Colonic mucosa (tissue), 4 donors: ENCODE measurements around the gene IGFALS. TPM values are rescaled to one million over a fixed set of nuclear protein-coding genes. Genes with fewer than 3 reads are reported as not detected.

Experiments used
- DNase-seq: peaks from one replicate; pipeline ENCODE4 v3.0.0-alpha.2; 2020
- H3K27ac ChIP-seq: fragments of 200-600 bp; one replicate; pipeline ENCODE4 v1.8.0; 2021
- H3K27me3 ChIP-seq: fragments of 200-600 bp; one replicate; pipeline ENCODE4 v1.8.0; 2021
- H3K36me3 ChIP-seq: fragments of 200-600 bp; one replicate; pipeline ENCODE4 v1.8.0; 2021
- H3K4me1 ChIP-seq: fragments of 200-600 bp; one replicate; pipeline ENCODE4 v1.8.0; 2021; ENCODE audit warnings: mild to moderate bottlenecking
- H3K4me3 ChIP-seq: fragments of 200-600 bp; one replicate; pipeline ENCODE4 v1.8.0; 2021
- H3K9ac ChIP-seq, 2 donors: one replicate each; pipeline ENCODE4 v1.7.0; 2013; ENCODE audit warnings: control low read depth in 2 of 2, low read depth in 2 of 2, low read length in 2 of 2
- H3K9me3 ChIP-seq: fragments of 200-600 bp; one replicate; pipeline ENCODE4 v1.8.0; 2021
- intact Hi-C: fragments of 100-400 bp; cut with DNase I; formaldehyde crosslinking; loops from one replicate; pipeline ENCODE4 v1.14.1; 2022
- total RNA-seq, 2 donors: library from RNA; stranded (reverse); fragmentation: NEBNext Ultra II Directional in 1 of 2; extraction: Animal tissue kit (Norgen Biotek cat#: 25700) in 1 of 2; gene quantifications; one replicate each; pipeline ENCODE4 v1.2.1, GENCODE V29; 2021
- TF ChIP-seq, protein P1 (sequence below): fragments of 200-600 bp; IDR thresholded peaks from one replicate; pipeline ENCODE4 v1.8.0; 2022; ENCODE audit warnings: antibody characterized with exemption, mild to moderate bottlenecking
- donor health status: healthy.
- donor health status: DM: no; HTN: no; CAD: no.
- donor health status: DM: no; HTN: no; CAD: no.

IGFALS gene
- total RNA-seq, result 1 to 10 TPM; 5.7 to 7.0 TPM

DNA sequence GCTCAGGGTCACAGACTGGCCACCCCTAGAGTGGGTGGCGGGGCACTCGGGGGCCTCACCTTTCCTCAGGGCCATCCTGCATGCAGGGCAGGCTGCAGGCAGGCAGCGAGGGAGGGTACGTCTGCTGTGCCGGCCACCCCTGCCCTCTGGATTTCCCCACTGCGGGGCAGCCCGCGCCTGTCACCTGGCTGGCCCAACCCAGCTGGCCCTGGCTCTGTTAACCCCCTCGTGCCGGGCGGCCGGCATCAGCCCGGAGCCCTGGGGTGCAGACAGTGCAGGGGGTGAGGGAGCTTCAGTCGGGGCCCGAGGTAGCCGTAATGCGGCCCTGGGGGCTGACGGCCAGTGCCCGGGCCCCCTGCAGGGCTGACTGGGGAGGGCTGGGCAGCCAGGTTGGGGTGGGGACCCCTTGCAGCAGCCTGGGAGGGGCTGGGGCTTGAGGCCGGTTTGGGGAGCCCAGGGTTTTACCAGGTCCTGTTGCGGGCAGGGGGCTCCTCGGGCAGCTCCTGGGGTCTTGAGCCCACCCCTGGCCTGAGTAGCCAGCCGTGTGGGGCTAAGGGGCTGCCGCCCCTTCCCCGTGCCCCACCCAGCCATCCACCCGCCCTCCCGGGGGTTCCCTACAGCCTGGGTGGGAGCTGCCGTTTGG, at the start of gene IGFALS:
IGFALS (minus strand) TSS at position 128 of the 643 bp plus-strand sequence; CDS start at position 75, 53 bp downstream.
- Histone ChIP-seq H3K4me3 (peak within 1 kb of the TSS; percentile 7), H3K9me3 (no peaks in the 10 kb centered on the region), H3K27me3 (no peaks in the 10 kb centered on the region), H3K27ac (no peak within 1 kb of the TSS), H3K36me3 (no peaks in the 10 kb centered on the region), H3K4me1 (no peaks in the 10 kb centered on the region), H3K9ac (no peak within 1 kb of the TSS)
- DNase-seq, result peak; percentile 21
- intact Hi-C loops, result no loop called here
- TF ChIP-seq, protein P1, sequence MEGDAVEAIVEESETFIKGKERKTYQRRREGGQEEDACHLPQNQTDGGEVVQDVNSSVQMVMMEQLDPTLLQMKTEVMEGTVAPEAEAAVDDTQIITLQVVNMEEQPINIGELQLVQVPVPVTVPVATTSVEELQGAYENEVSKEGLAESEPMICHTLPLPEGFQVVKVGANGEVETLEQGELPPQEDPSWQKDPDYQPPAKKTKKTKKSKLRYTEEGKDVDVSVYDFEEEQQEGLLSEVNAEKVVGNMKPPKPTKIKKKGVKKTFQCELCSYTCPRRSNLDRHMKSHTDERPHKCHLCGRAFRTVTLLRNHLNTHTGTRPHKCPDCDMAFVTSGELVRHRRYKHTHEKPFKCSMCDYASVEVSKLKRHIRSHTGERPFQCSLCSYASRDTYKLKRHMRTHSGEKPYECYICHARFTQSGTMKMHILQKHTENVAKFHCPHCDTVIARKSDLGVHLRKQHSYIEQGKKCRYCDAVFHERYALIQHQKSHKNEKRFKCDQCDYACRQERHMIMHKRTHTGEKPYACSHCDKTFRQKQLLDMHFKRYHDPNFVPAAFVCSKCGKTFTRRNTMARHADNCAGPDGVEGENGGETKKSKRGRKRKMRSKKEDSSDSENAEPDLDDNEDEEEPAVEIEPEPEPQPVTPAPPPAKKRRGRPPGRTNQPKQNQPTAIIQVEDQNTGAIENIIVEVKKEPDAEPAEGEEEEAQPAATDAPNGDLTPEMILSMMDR, result no peak

DNA sequence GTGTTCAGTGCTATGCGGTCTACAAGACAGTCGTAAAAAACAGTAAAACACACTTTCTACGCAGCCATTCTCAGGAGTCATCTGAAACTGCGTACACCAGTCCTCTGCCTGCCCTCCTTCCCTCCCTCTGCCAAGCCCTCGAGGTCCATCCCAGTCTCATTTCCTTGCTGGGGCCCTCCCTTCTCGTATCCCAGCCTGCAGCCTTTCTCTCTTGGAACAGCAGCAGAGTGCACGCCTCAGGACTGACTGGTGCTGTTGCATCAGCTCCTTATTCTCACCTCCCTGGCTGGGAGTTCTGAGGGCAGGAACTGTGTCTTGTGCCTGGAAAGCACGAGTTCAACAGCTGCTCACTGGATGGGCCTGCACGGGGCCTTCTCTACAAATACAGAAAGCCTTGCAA, 46.0 kb upstream of the IGFALS start:
- intact Hi-C loops, result no loop called here
- TF ChIP-seq, protein P1, result no peak
- Histone ChIP-seq H3K27ac (no peak overlapping the region), H3K4me3 (no peak overlapping the region), H3K9me3 (no peaks in the 10 kb centered on the region), H3K9ac (no peak overlapping the region), H3K36me3 (no peaks in the 10 kb centered on the region), H3K4me1 (no peaks in the 10 kb centered on the region), H3K27me3 (no peaks in the 10 kb centered on the region)
- DNase-seq, result no peak

DNA sequence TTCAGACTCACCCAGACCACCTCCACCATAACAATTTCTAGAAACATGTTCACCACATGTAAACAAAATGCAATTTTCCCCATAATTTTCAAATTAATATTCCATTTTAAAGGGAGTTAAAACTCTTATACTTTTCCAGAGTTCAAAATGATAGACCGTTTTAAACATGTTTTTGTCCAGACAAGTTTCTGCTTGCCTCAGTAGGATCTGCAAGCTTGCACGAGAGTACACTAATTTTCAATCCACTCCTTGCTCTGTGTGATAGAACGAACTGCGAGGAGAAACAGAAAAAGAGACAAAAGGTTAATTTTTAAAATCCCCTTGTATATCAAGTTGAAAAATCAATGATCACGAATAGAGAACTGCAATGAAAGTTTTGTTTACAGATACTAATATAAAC, 40.6 kb upstream of the IGFALS start:
- Histone ChIP-seq H3K27me3 (no peaks in the 10 kb centered on the region), H3K4me1 (peaks cover 8% of the 10 kb centered on the region), H3K9ac (no peak overlapping the region), H3K9me3 (no peaks in the 10 kb centered on the region), H3K4me3 (no peak overlapping the region), H3K27ac (no peak overlapping the region), H3K36me3 (no peaks in the 10 kb centered on the region)
- TF ChIP-seq, protein P1, result no peak
- no peak for DNase-seq
- intact Hi-C loops, result no loop called here

DNA sequence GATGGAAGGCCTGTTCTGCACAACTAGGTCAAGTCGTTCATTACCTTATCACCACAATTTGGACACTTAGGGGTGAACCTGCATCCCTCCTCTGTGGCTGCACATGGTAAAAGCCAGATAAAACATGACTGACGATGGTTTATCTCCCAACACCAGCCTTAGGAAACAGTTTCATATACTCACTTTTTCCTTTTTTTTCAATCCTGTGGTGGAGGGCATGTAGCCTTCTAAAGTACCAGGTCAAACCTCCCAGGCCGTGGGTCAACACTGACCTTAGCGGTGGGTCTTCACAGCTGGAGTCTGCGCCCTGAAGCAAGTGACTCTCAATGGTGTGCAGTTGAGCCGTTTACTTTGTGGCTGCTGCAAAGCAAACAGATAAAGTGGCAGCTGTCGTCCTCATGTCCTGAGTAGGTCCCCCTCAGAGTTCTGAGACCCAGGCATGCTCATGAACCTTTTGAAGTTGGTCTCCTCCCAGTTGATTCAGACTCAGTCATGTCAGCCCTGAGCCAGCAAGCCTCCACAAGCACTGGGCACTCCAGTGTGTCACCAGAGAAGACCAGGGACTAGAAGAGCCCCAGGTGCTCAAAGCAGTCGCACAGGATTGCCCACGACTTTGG, 39.4 kb upstream of the IGFALS start:
- Histone ChIP-seq H3K4me1 (peaks cover 15% of the 10 kb centered on the region), H3K9me3 (no peaks in the 10 kb centered on the region), H3K9ac (no peak overlapping the region), H3K27me3 (no peaks in the 10 kb centered on the region), H3K27ac (no peak overlapping the region), H3K36me3 (no peaks in the 10 kb centered on the region), H3K4me3 (no peak overlapping the region)
- intact Hi-C loops, result no loop called here
- TF ChIP-seq, protein P1, result no peak
- DNase-seq, result no peak

DNA sequence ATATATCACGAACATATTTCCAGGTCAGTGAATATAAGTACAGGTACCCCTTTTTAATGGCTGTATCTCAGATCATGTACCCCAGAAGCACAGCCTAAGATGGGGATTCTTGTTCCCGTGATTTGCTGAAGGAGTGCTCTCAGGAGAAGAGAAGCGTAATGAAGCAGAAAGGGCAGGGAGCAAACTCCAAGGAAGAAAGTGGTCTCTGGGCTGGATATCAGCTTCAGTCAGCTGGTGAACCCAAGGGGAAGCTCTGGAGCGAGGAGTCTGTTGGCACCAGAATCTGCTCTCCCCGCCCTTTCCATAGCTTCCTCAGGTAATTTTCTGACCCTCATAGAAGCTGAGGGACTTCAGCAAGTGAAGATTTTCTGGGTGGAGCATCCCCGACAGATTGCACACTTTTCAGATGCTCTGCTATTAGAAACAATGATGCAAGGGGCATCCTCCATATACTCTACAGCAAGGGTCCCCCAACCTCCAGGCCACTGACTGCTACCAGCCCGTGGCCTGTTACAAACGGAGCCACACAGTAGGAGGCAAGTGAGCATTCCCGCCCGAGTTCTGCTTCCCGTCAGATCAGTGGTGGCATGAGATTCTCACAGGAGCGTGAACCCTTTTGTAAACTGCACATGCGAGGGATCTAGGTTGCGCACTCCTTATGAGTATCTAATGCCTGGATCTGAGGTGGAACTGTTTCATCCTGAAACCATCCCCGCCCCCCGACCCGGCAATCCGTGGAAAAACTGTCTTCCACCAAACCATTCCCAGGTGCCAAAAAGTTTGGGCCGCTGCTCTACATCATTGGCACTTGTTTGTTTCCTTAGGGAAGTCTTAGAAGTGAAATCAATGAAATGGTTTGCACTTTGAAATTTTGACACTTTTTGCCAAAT, 37.9 kb upstream of the IGFALS start:
- DNase-seq, result no peak
- Histone ChIP-seq H3K4me3 (no peak overlapping the region), H3K27ac (no peak overlapping the region), H3K36me3 (no peaks in the 10 kb centered on the region), H3K9ac (no peak overlapping the region), H3K4me1 (peaks cover 15% of the 10 kb centered on the region), H3K9me3 (no peaks in the 10 kb centered on the region), H3K27me3 (no peaks in the 10 kb centered on the region)
- TF ChIP-seq, protein P1, result no peak
- intact Hi-C loops, result no loop called here
